Measurements from ENCODE around the gene PLD1. TPM values are rescaled to one million over a fixed set of nuclear protein-coding genes. Genes with fewer than 3 reads are reported as not detected.

The PLD1 gene, protein sequence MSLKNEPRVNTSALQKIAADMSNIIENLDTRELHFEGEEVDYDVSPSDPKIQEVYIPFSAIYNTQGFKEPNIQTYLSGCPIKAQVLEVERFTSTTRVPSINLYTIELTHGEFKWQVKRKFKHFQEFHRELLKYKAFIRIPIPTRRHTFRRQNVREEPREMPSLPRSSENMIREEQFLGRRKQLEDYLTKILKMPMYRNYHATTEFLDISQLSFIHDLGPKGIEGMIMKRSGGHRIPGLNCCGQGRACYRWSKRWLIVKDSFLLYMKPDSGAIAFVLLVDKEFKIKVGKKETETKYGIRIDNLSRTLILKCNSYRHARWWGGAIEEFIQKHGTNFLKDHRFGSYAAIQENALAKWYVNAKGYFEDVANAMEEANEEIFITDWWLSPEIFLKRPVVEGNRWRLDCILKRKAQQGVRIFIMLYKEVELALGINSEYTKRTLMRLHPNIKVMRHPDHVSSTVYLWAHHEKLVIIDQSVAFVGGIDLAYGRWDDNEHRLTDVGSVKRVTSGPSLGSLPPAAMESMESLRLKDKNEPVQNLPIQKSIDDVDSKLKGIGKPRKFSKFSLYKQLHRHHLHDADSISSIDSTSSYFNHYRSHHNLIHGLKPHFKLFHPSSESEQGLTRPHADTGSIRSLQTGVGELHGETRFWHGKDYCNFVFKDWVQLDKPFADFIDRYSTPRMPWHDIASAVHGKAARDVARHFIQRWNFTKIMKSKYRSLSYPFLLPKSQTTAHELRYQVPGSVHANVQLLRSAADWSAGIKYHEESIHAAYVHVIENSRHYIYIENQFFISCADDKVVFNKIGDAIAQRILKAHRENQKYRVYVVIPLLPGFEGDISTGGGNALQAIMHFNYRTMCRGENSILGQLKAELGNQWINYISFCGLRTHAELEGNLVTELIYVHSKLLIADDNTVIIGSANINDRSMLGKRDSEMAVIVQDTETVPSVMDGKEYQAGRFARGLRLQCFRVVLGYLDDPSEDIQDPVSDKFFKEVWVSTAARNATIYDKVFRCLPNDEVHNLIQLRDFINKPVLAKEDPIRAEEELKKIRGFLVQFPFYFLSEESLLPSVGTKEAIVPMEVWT
- total RNA-seq (2022; extraction: Qiagen RNA extraction): 7.3 to 10.4 TPM (median 8.3 TPM) in 5 replicates

DNA sequence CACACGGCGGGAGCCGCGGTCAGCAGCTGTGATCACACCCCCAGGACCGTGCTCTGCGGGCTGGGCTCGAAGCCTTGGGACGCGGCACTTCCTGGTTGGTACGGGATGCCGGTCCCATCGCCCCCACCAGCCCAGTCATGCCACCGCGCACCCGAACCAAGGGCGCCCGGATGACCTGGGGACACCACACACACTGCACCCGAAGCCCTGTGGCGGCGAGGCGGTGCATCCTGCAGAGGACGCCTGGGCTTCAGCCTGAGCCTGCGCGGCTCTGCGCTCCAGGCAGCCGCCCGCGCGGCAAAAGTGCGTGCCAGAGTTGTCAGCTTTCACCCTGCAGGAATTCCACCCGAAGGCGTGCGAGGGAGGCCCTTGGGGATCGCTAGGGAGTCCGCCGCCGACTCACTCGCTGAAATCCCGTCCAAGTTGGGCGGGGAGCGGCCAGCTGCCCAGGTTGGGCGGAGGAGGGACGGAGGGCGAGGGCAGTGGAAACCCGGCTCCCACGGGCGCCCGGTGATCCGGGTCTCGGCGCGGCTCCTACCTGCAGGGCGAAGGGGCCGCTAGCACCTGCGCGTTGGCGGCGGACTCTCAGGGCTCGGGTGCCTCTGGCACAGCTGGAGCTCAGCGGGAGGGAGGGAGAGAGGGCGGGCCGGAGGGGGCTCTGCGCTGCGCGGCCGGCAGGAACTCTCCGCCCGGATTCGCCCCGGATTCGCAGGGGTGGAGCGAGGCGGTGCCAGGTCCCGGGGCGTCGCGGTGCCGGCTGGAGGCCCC, at the start of gene PLD1:
TSS of gene PLD1 (minus strand) at position 623 of the 768 bp plus-strand sequence. CDS start 72,432 bp downstream, outside the sequence.

GRCh38 chr3:171842864-171843518, 32.7 kb upstream of the PLD1 start, which contains the start of gene TMEM212:
TSS of gene TMEM212 (plus strand) at chr3:171843349. CDS start at chr3:171843384, 35 bp downstream.

Other genes with a start within 250 kb of the PLD1 start
- gene TMEM212, start 32.9 kb upstream of the PLD1 start, total RNA-seq (2022; extraction: Qiagen RNA extraction): not detected in 5 replicates
- gene FNDC3B, start 229.1 kb upstream of the PLD1 start, total RNA-seq (2022; extraction: Qiagen RNA extraction): 22.7 to 35.0 TPM (median 32.1 TPM) in 5 replicates